Loucy (cell line): ENCODE measurements around the gene MAP2.

ENCODE experiments used
- H2AFZ ChIP-seq: fragments of 200-600 bp; sonication (generic); 2 replicates; pipeline ENCODE4 v1.6.0; 2016; ENCODE audit warnings: antibody characterized with exemption, mild to moderate bottlenecking, low read length, moderate library complexity
- H3F3A ChIP-seq: fragments of 200-600 bp; 2 replicates; pipeline ENCODE4 v1.6.0; 2016; ENCODE audit warnings: antibody characterized with exemption, low read depth, mild to moderate bottlenecking
- H3K27me3 ChIP-seq: fragments of 200-600 bp; sonication (generic); 2 replicates; pipeline ENCODE4 v1.6.1; 2014; ENCODE audit warnings: low read length, mild to moderate bottlenecking; ENCODE audit not compliant: insufficient read depth, poor library complexity, severe bottlenecking
- H3K36me3 ChIP-seq: fragments of 200-600 bp; sonication (generic); 2 replicates; pipeline ENCODE4 v1.6.1; 2016; ENCODE audit warnings: low read length; ENCODE audit not compliant: insufficient read depth
- H3K4me1 ChIP-seq: fragments of 200-600 bp; sonication (generic); 2 replicates; pipeline ENCODE4 v1.5.1; 2014; ENCODE audit warnings: low read length, mild to moderate bottlenecking; ENCODE audit not compliant: insufficient read depth, poor library complexity, severe bottlenecking
- H3K4me2 ChIP-seq: fragments of 200-600 bp; sonication (generic); 2 replicates; pipeline ENCODE4 v1.6.0; 2014; ENCODE audit warnings: antibody characterized with exemption, low read length, low read depth, mild to moderate bottlenecking; ENCODE audit not compliant: poor library complexity, severe bottlenecking
- H3K4me3 ChIP-seq: fragments of 200-600 bp; sonication (generic); 2 replicates; pipeline ENCODE4 v1.5.1; 2014; ENCODE audit warnings: low read length, mild to moderate bottlenecking, mixed read lengths; ENCODE audit not compliant: poor library complexity, severe bottlenecking
- H3K79me2 ChIP-seq: fragments of 200-600 bp; sonication (generic); 2 replicates; pipeline ENCODE4 v1.6.1; 2014; ENCODE audit warnings: low read length; ENCODE audit not compliant: insufficient read depth
- H3K9ac ChIP-seq: fragments of 200-600 bp; sonication (generic); 2 replicates; pipeline ENCODE4 v1.6.0; 2014; ENCODE audit warnings: mild to moderate bottlenecking, low read depth, low read length, moderate library complexity; ENCODE audit not compliant: poor library complexity, severe bottlenecking
- H3K9me2 ChIP-seq: fragments of 200-600 bp; sonication (generic); replicated peaks from 2 replicates; pipeline ENCODE4 v1.6.1; 2016; ENCODE audit warnings: low read depth, low read length, mixed read lengths
- H3K9me3 ChIP-seq: fragments of 200-600 bp; sonication (generic); 2 replicates; pipeline ENCODE4 v1.6.1; 2014; ENCODE audit warnings: mild to moderate bottlenecking, antibody characterized with exemption, low read length, low read depth; ENCODE audit not compliant: insufficient read depth
- H4K20me1 ChIP-seq: fragments of 200-600 bp; sonication (generic); 2 replicates; pipeline ENCODE4 v1.6.0; 2014; ENCODE audit warnings: antibody characterized with exemption, low read length, mild to moderate bottlenecking; ENCODE audit not compliant: insufficient read depth, poor library complexity, severe bottlenecking
- CTCF ChIP-seq: fragments of 200-600 bp; sonication (generic); conservative IDR thresholded peaks from 2 replicates; pipeline ENCODE4 v1.5.1; 2014; ENCODE audit warnings: mild to moderate bottlenecking, antibody characterized with exemption, low read length
- EZH2phosphoT487 ChIP-seq: fragments of 200-600 bp; IDR thresholded peaks from 2 replicates; pipeline ENCODE4 v1.6.1; 2018; ENCODE audit warnings: antibody characterized with exemption, mild to moderate bottlenecking, moderate library complexity, borderline replicate concordance

Gene MAP2

GRCh38 chr2:209395652-209396051, 28.2 kb upstream of the MAP2 start:
- H3K27me3 ChIP-seq, result no peaks in the 10 kb centered on the region
- H3K9me2 ChIP-seq, result no peaks in the 10 kb centered on the region
- no peaks in the 10 kb centered on the region for H3K9me3 ChIP-seq
- H3K4me3 ChIP-seq, result no peak overlapping the region
- TF ChIP-seq EZH2phosphoT487 (no peak), CTCF (no peak)
- H3F3A ChIP-seq, result no peaks in the 10 kb centered on the region
- no peaks in the 10 kb centered on the region for H4K20me1 ChIP-seq
- no peaks in the 10 kb centered on the region for H3K79me2 ChIP-seq
- H2AFZ ChIP-seq, result no peak overlapping the region
- no peaks in the 10 kb centered on the region for H3K4me1 ChIP-seq
- H3K36me3 ChIP-seq, result no peaks in the 10 kb centered on the region
- no peak overlapping the region for H3K4me2 ChIP-seq
- no peak overlapping the region for H3K9ac ChIP-seq

- Histone ChIP-seq H3K4me3 (no peak overlapping the region), H3K79me2 (no peaks in the 10 kb centered on the region), H3K9ac (no peak overlapping the region)
These were observed 25.4 kb upstream of the MAP2 start for GRCh38 chr2:209398463-209398862.

GRCh38 chr2:209401788-209402187, 22.1 kb upstream of the MAP2 start:
- H3K36me3 ChIP-seq, result no peaks in the 10 kb centered on the region
- H3K9me2 ChIP-seq, result no peaks in the 10 kb centered on the region
- no peak overlapping the region for H3K4me2 ChIP-seq
- no peaks in the 10 kb centered on the region for H3F3A ChIP-seq
- TF ChIP-seq CTCF, result no peak
- no peak for TF ChIP-seq EZH2phosphoT487
- H2AFZ ChIP-seq, result no peak overlapping the region
- H3K9me3 ChIP-seq, result no peaks in the 10 kb centered on the region
- H4K20me1 ChIP-seq, result no peaks in the 10 kb centered on the region
- no peaks in the 10 kb centered on the region for H3K27me3 ChIP-seq
- no peaks in the 10 kb centered on the region for H3K4me1 ChIP-seq
- no peaks in the 10 kb centered on the region for H3K79me2 ChIP-seq
- H3K9ac ChIP-seq, result no peak overlapping the region
- no peak overlapping the region for H3K4me3 ChIP-seq

More at GRCh38 chr2:209398463-209398862, 25.4 kb upstream of the MAP2 start:
- no peak overlapping the region for H2AFZ ChIP-seq
- TF ChIP-seq CTCF, result no peak
- no peak for TF ChIP-seq EZH2phosphoT487
- H3K4me1 ChIP-seq, result no peaks in the 10 kb centered on the region
- no peaks in the 10 kb centered on the region for H4K20me1 ChIP-seq
- H3K4me2 ChIP-seq, result no peak overlapping the region
- H3K9me2 ChIP-seq, result no peaks in the 10 kb centered on the region
- no peaks in the 10 kb centered on the region for H3K27me3 ChIP-seq
- H3K36me3 ChIP-seq, result no peaks in the 10 kb centered on the region
- H3K9me3 ChIP-seq, result no peaks in the 10 kb centered on the region
- H3F3A ChIP-seq, result no peaks in the 10 kb centered on the region
